K562 (cell line): Measurements from ENCODE around the gene CCT5. TPM values are rescaled to one million over a fixed set of nuclear protein-coding genes. Genes with fewer than 3 reads are reported as not detected.
A peak's percentile ranks its signal among the peaks of the same experiment; 100 is the strongest.

ENCODE experiments used
- ATAC-seq: fragments of 200-7000 bp; cut with Tn5 transposase; 3 replicates; pipeline ENCODE4 v1.9.1; 2020; ENCODE audit warnings: moderate library complexity
- BruUV-seq: library from RNA; stranded (reverse); fragments of 400-500 nt; replicated peaks from 2 replicates; lab custom pipeline; 2021; lab: Mats Ljungman, UMichigan
- CTCF ChIA-PET: fragments of 300-600 bp; formaldehyde crosslinking; extraction: SDS; loops from one replicate; lab custom pipeline; 2021; ENCODE audit warnings: low intra/inter-chr PET ratio; lab: Yijun Ruan, JAX
- POLR2A ChIA-PET: fragments of 300-600, 350-650 bp; sonication (Branson Sonifier 250); formaldehyde crosslinking; extraction: SDS; loops from one replicate; lab custom pipeline; 2021; ENCODE audit warnings: antibody characterized with exemption, inconsistent platforms; lab: Yijun Ruan, JAX
- DNase-seq, 4 experiments: peaks; one replicate each; pipeline versions ENCODE4 v3.0.0 to v3.0.0-alpha.2; 2011 to 2018; ENCODE audit warnings: low spot score in 3 of 4, mixed read lengths in 3 of 4; ENCODE audit errors: extremely low read depth in 1 of 4
- FAIRE-seq: peaks from 2 replicates; lab custom pipeline; 2011; peaks lifted over from hg19 to GRCh38; lab: Jason Lieb, UNC
- H2AFZ ChIP-seq: 2 replicates; pipeline ENCODE4 v1.6.0; 2011; ENCODE audit warnings: low read depth, low read length, control low read depth, inconsistent platforms
- H3K27ac ChIP-seq: fragments of 200-600 bp; 3 replicates; pipeline ENCODE4 v1.8.0; 2011; ENCODE audit warnings: low read depth, mild to moderate bottlenecking, control low read depth, inconsistent platforms, low read length, moderate library complexity, mixed read lengths; ENCODE audit errors: extremely low read depth
- H3K27me3 ChIP-seq, 2 experiments: fragments of 300-600 bp in 1 of 2; 2 replicates in 1 of 2; 3 replicates in 1 of 2; pipeline versions ENCODE4 v1.6.0 to v1.8.0; 2011; ENCODE audit warnings: inconsistent platforms in 2 of 2, low read length in 2 of 2, mild to moderate bottlenecking in 1 of 2, mixed read lengths in 1 of 2, moderate library complexity in 1 of 2; ENCODE audit not compliant: control insufficient read depth in 2 of 2, insufficient read depth in 2 of 2
- H3K36me3 ChIP-seq: fragments of 300-600 bp; 3 replicates; pipeline ENCODE4 v1.8.0; 2011; ENCODE audit warnings: mild to moderate bottlenecking, low read length, inconsistent platforms; ENCODE audit not compliant: control insufficient read depth, insufficient read depth
- H3K4me1 ChIP-seq, 2 experiments: fragments of 200-600 bp in 1 of 2; replicated peaks in 1 of 2; 2 replicates in 1 of 2; 3 replicates in 1 of 2; pipeline versions ENCODE4 v1.5.1 to v1.8.0; 2011; ENCODE audit warnings: inconsistent platforms in 2 of 2, low read length in 2 of 2, mild to moderate bottlenecking in 1 of 2, mixed read lengths in 1 of 2, moderate library complexity in 1 of 2; ENCODE audit not compliant: control insufficient read depth in 2 of 2, insufficient read depth in 2 of 2
- H3K4me2 ChIP-seq: 2 replicates; pipeline ENCODE4 v1.6.1; 2011; ENCODE audit warnings: low read length, control low read depth, inconsistent platforms, mixed read lengths; ENCODE audit not compliant: insufficient read depth
- H3K4me3 ChIP-seq: fragments of 200-600 bp; sonication (generic), shearing (Covaris generic); 2 replicates; pipeline ENCODE4 v1.5.1; 2016; ENCODE audit warnings: control low read depth, inconsistent platforms
- H3K79me2 ChIP-seq: fragments of 200-600 bp; 3 replicates; pipeline ENCODE4 v1.8.0; 2011; ENCODE audit warnings: low read length, inconsistent platforms; ENCODE audit not compliant: control insufficient read depth, insufficient read depth
- H3K9ac ChIP-seq, 2 experiments: 2 replicates each; pipeline versions ENCODE4 v1.6.0 to v1.6.1; 2011; ENCODE audit warnings: low read depth in 2 of 2, low read length in 2 of 2, control low read depth in 1 of 2, inconsistent platforms in 1 of 2, mild to moderate bottlenecking in 1 of 2, mixed read lengths in 1 of 2; ENCODE audit not compliant: insufficient read depth in 1 of 2
- H3K9me1 ChIP-seq: one replicate; pipeline ENCODE4 v1.6.0; 2011; ENCODE audit warnings: inconsistent platforms, mild to moderate bottlenecking, low read length, moderate library complexity; ENCODE audit not compliant: control insufficient read depth, insufficient read depth
- H3K9me3 ChIP-seq: replicated peaks from 2 replicates; pipeline ENCODE4 v1.5.1; 2011; ENCODE audit warnings: low read depth, low read length, inconsistent platforms; ENCODE audit not compliant: control insufficient read depth, insufficient read depth
- H4K20me1 ChIP-seq: replicated peaks from 2 replicates; pipeline ENCODE4 v1.6.1; 2011; ENCODE audit warnings: low read length, inconsistent platforms, mixed read lengths; ENCODE audit not compliant: control insufficient read depth, insufficient read depth
- GTF2E2 ChIP-seq: fragments of 200-800 bp; sonication (Bioruptor generic); IDR thresholded peaks from 2 replicates; pipeline ENCODE4 v1.6.1; 2016; ENCODE audit warnings: missing genetic modification characterization, missing compliant biosample characterization
- POLR2A ChIP-seq: fragments of 450-650 bp; conservative IDR thresholded peaks from 2 replicates; pipeline ENCODE4 v1.6.1; 2016
- POLR2AphosphoS5 ChIP-seq: IDR thresholded peaks from 2 replicates; pipeline ENCODE4 v1.6.1; 2011; ENCODE audit warnings: mild to moderate bottlenecking, low read depth, low read length, moderate library complexity; ENCODE audit not compliant: control insufficient read depth, insufficient read depth
- POLR2G ChIP-seq: fragments of 200-400 bp; formaldehyde crosslinking; IDR thresholded peaks from 2 replicates; pipeline ENCODE4 v1.6.1; 2017; ENCODE audit warnings: low read depth, mild to moderate bottlenecking, antibody characterized with exemption, low read length, moderate library complexity
- RBFOX2 ChIP-seq: fragments of 200-400 bp; formaldehyde crosslinking; IDR thresholded peaks from 2 replicates; pipeline ENCODE4 v1.6.1; 2017; ENCODE audit warnings: low read depth, mild to moderate bottlenecking, low read length, moderate library complexity
- SUPT5H ChIP-seq: fragments of 450-650 bp; IDR thresholded peaks from 2 replicates; pipeline ENCODE4 v1.6.1; 2016
- ZBTB2 ChIP-seq: fragments of 450-650 bp; IDR thresholded peaks from 2 replicates; pipeline ENCODE4 v1.6.1; 2016; ENCODE audit warnings: antibody characterized with exemption
- ZNF431 ChIP-seq: sonication (generic); formaldehyde crosslinking; IDR thresholded peaks from 2 replicates; pipeline ENCODE4 v1.8.0; 2022; ENCODE audit warnings: mild to moderate bottlenecking, missing genetic modification reagents
- ZNF584 ChIP-seq: fragments of 200-800 bp; sonication (Bioruptor generic); IDR thresholded peaks from 2 replicates; pipeline ENCODE4 v1.6.1; 2016; ENCODE audit warnings: low read depth, mild to moderate bottlenecking, missing genetic modification characterization, missing compliant biosample characterization
- WGBS: fragments of 100-300 bp; shearing (Covaris generic); methylation state at CpG from one replicate; pipeline ENCODE4 v1.1.6; 2016; ENCODE audit warnings: low coverage, mixed read lengths; ENCODE audit not compliant: insufficient coverage; ENCODE audit errors: missing lambda C conversion rate; 5-methylcytosine and 5-hydroxymethylcytosine counted together
- in situ Hi-C: fragments of 300-500 bp; cut with MboI; formaldehyde crosslinking; loops from 4 replicates; pipeline ENCODE4 v1.15.0; 2018; ENCODE audit warnings: inconsistent platforms, mixed read lengths
- intact Hi-C: fragments of 100-400 bp; cut with micrococcal nuclease; formaldehyde crosslinking; loops from 2 replicates; pipeline ENCODE4 v1.14.2; 2022
- polyA plus RNA-seq, 8 experiments: library from polyadenylated mRNA; depleted of rRNA in 4 of 8; stranded (reverse) in 5 of 8; unstranded in 3 of 8; fragments of >200 nt; fragmentation: Nextera tagmentation in 2 of 8; fragmentation: Illumina TruSeq in 1 of 8; extraction: Ambion mirVana in 2 of 8; extraction: Trizol in 1 of 8; gene quantifications; 2 replicates each; pipeline versions ENCODE4 v1.2.1 to v1.2.3, GENCODE V29; 2011 to 2014; ENCODE audit warnings: inconsistent platforms in 1 of 8, missing spikeins in 1 of 8
- total RNA-seq, 7 experiments: library from RNA; depleted of rRNA in 6 of 7; stranded (reverse); fragments of >200 nt in 6 of 7; fragmentation: Illumina TruSeq in 2 of 7; extraction: Trizol in 2 of 7; gene quantifications; 2 replicates each; pipeline versions ENCODE4 v1.2.1 to v1.2.3, GENCODE V29; 2011 to 2021; ENCODE audit warnings: low replicate concordance in 1 of 7

Gene CCT5
- total and polyA plus RNA-seq, 9 of the 15 experiments (the other 6 are each of a cell fraction or from before 2014, with no cell fraction given), result 782 to 1,606 (median 1,153) TPM

- Histone ChIP-seq H3K4me3 (no peak overlapping the region), H3K27me3 (no peaks in the 10 kb centered on the region), H3K4me2 (no peak overlapping the region), H3K9ac (peak overlapping the region in 1 of 2 experiments; percentile 35; a peak in 1 of 4 replicates), H3K79me2 (peaks cover 46% of the 10 kb centered on the region), H3K27ac (no peak overlapping the region), H4K20me1 (peaks cover 26% of the 10 kb centered on the region), H2AFZ (no peak overlapping the region), H3K4me1 (peaks cover 0 to 6% of the 10 kb centered on the region in 2 experiments; a peak in 2 of 5 replicates), H3K36me3 (peaks cover 100% of the 10 kb centered on the region), H3K9me3 (no peaks in the 10 kb centered on the region), H3K9me1 (peaks cover 6% of the 10 kb centered on the region)
- FAIRE-seq (no peak), ATAC-seq (no peak), DNase-seq (no peak)
- in situ Hi-C loops (no loop called here), intact Hi-C loops (no loop called here)
- BruUV-seq, result no TSS peak
- POLR2A ChIA-PET, result interaction anchor here (2.0 to 7.9 kb wide), 3 partner anchors 9 to 16 kb away, joined by 6 to 72 read pairs (median 9); partner anchors contain the start of genes ATPSCKMT and CCT5
- TF ChIP-seq SUPT5H (peak; percentile 61; the same call in 1 of the 2 replicates), POLR2AphosphoS5 (0 out of 2 replicates have a peak, but pooled peaks have one; percentile 11), ZBTB2 (no peak), POLR2G (0 out of 2 replicates have a peak, but pooled peaks have one; percentile 48), ZNF431 (CRISPR knock-in tag) (0 out of 2 replicates have a peak, but pooled peaks have one; percentile 24), POLR2A (peak; percentile 64), RBFOX2 (peak; percentile 56), ZNF584 (CRISPR knock-in tag) (no peak), GTF2E2 (tag) (no peak)
- 87% methylated on average over 5 of the region's 5 CpGs for WGBS
- CTCF ChIA-PET, result no interaction called here
These were observed 9.8 kb downstream of the CCT5 start for GRCh38 chr5:10259899-10260298.
